DND-41 (cell line): Measurements from ENCODE around the gene METRN.

Experiments used
- ATAC-seq: fragments of 200-7000 bp; cut with Tn5 transposase; 3 replicates; pipeline ENCODE4 v1.9.1; 2021; ENCODE audit warnings: low read depth; ENCODE audit not compliant: insufficient read depth
- DNase-seq: peaks from one replicate; pipeline ENCODE4 v3.0.0-alpha.2; 2020
- H2AFZ ChIP-seq: 2 replicates; pipeline ENCODE4 v1.6.0; 2012; ENCODE audit warnings: low read depth, low read length
- H3K27ac ChIP-seq: 2 replicates; pipeline ENCODE4 v1.5.1; 2012; ENCODE audit warnings: low read length, inconsistent platforms
- H3K27me3 ChIP-seq: fragments of 200-600 bp; sonication (generic); 2 replicates; pipeline ENCODE4 v1.6.0; 2012; ENCODE audit warnings: low read length, mild to moderate bottlenecking, inconsistent platforms; ENCODE audit not compliant: insufficient read depth, poor library complexity
- H3K36me3 ChIP-seq: 2 replicates; pipeline ENCODE4 v1.5.1; 2012; ENCODE audit warnings: low read length, inconsistent platforms; ENCODE audit not compliant: insufficient read depth
- H3K4me1 ChIP-seq: 2 replicates; pipeline ENCODE4 v1.5.1; 2012; ENCODE audit warnings: mild to moderate bottlenecking, low read length; ENCODE audit not compliant: insufficient read depth
- H3K4me2 ChIP-seq: 2 replicates; pipeline ENCODE4 v1.6.0; 2012; ENCODE audit warnings: mild to moderate bottlenecking, moderate library complexity, low read length, inconsistent platforms; ENCODE audit not compliant: insufficient read depth
- H3K4me3 ChIP-seq, 2 experiments: fragments of 200-600 bp in 1 of 2; shearing (Covaris generic) in 1 of 2; 2 replicates each; pipeline ENCODE4 v1.5.1; 2012 to 2016; ENCODE audit warnings: inconsistent platforms in 2 of 2, low read length in 2 of 2, mild to moderate bottlenecking in 2 of 2, low read depth in 1 of 2, moderate library complexity in 1 of 2
- H3K79me2 ChIP-seq: 2 replicates; pipeline ENCODE4 v1.6.0; 2012; ENCODE audit warnings: low read length, inconsistent platforms; ENCODE audit not compliant: insufficient read depth
- H3K9ac ChIP-seq: 2 replicates; pipeline ENCODE4 v1.6.0; 2012; ENCODE audit warnings: low read depth, mild to moderate bottlenecking, inconsistent platforms, low read length, moderate library complexity
- H3K9me3 ChIP-seq: 2 replicates; pipeline ENCODE4 v1.5.1; 2012; ENCODE audit warnings: low read length, moderate library complexity, mild to moderate bottlenecking, inconsistent platforms; ENCODE audit not compliant: insufficient read depth, severe bottlenecking
- H4K20me1 ChIP-seq: 2 replicates; pipeline ENCODE4 v1.6.0; 2012; ENCODE audit warnings: low read length; ENCODE audit not compliant: insufficient read depth
- EZH2 ChIP-seq: IDR thresholded peaks from 3 replicates; pipeline ENCODE4 v1.6.1; 2012; ENCODE audit warnings: borderline replicate concordance, low read depth, mild to moderate bottlenecking, moderate library complexity, low read length, inconsistent platforms; ENCODE audit not compliant: severe bottlenecking
- TF ChIP-seq, protein P1 (sequence below): IDR thresholded peaks from 2 replicates; pipeline ENCODE4 v1.5.1; 2012; ENCODE audit warnings: borderline replicate concordance, low read length, moderate library complexity, mild to moderate bottlenecking; ENCODE audit not compliant: poor library complexity, severe bottlenecking; ENCODE audit errors: extremely low read depth

The METRN gene

DNA sequence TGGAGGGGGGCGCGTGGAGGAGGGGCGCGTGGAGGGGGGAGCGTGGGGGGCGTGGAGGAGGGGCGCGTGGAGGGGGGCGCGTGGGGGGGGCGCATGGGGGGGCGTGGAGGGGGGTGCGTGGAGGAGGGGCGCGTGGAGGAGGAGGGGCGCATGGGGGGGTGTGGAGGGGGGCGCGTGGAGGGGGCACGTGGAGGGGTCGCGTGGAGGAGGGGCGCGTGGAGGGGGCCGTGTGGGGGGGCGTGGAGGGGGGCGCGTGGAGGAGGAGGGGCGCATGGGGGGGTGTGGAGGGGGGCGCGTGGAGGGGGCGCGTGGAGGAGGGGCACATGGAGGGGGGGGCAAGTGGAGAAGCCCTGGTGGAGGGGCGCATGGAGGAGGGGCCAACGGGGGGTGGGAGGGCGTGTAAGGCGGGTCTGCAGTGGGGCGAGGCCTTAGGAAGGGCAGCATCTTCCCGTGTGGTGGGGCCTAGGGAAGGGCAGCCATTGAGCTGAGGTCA is 52.9 kb downstream of the METRN start:
- Histone ChIP-seq H3K9me3 (no peaks in the 10 kb centered on the region), H3K4me3 (no peak overlapping the region), H3K9ac (no peak overlapping the region), H3K4me2 (no peak overlapping the region), H3K27me3 (no peaks in the 10 kb centered on the region), H3K27ac (no peak overlapping the region), H2AFZ (no peak overlapping the region), H3K79me2 (no peaks in the 10 kb centered on the region), H3K4me1 (no peaks in the 10 kb centered on the region), H4K20me1 (no peaks in the 10 kb centered on the region; the same call in 1 of the 2 replicates), H3K36me3 (no peaks in the 10 kb centered on the region)
- DNase-seq (no peak), ATAC-seq (no peak)
- no peak for TF ChIP-seq EZH2
- TF ChIP-seq, protein P1, sequence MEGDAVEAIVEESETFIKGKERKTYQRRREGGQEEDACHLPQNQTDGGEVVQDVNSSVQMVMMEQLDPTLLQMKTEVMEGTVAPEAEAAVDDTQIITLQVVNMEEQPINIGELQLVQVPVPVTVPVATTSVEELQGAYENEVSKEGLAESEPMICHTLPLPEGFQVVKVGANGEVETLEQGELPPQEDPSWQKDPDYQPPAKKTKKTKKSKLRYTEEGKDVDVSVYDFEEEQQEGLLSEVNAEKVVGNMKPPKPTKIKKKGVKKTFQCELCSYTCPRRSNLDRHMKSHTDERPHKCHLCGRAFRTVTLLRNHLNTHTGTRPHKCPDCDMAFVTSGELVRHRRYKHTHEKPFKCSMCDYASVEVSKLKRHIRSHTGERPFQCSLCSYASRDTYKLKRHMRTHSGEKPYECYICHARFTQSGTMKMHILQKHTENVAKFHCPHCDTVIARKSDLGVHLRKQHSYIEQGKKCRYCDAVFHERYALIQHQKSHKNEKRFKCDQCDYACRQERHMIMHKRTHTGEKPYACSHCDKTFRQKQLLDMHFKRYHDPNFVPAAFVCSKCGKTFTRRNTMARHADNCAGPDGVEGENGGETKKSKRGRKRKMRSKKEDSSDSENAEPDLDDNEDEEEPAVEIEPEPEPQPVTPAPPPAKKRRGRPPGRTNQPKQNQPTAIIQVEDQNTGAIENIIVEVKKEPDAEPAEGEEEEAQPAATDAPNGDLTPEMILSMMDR, result no peak

DNA sequence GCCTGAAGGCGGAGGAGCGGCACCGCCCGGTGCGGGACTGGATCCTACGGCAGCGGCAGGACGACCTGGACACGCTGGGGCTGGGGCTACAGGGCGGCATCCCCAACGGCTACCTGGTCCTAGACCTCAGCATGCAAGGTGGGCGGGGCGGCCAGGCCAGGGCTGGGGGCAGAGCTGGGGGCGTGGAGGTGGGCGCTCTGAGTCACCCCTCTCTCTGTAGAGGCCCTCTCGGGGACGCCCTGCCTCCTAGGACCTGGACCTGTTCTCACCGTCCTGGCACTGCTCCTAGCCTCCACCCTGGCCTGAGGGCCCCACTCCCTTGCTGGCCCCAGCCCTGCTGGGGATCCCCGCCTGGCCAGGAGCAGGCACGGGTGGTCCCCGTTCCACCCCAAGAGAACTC is 53.5 kb downstream of the METRN start:
- DNase-seq (no peak), ATAC-seq (no peak)
- Histone ChIP-seq H4K20me1 (no peaks in the 10 kb centered on the region; the same call in none of the 2 replicates), H3K9me3 (no peaks in the 10 kb centered on the region), H3K27ac (no peak overlapping the region), H3K4me1 (no peaks in the 10 kb centered on the region), H3K36me3 (no peaks in the 10 kb centered on the region), H3K27me3 (no peaks in the 10 kb centered on the region), H2AFZ (no peak overlapping the region), H3K4me3 (no peak overlapping the region), H3K79me2 (no peaks in the 10 kb centered on the region), H3K9ac (no peak overlapping the region), H3K4me2 (no peak overlapping the region)
- TF ChIP-seq, protein P1, result no peak
- no peak for TF ChIP-seq EZH2
